Ovary (tissue), 9 donors: Measurements from ENCODE around the gene GNG8. TPM values are rescaled to one million over a fixed set of nuclear protein-coding genes. Genes with fewer than 3 reads are reported as not detected.

Source experiments
- DNase-seq, 5 donors: peaks; one replicate each; pipeline ENCODE4 v3.0.0-alpha.2; 2019 to 2020
- H3K27ac ChIP-seq, 2 donors: fragments of 200-600 bp; one replicate each; pipeline versions ENCODE4 v1.5.1 to v1.8.0; 2019 to 2022
- H3K27me3 ChIP-seq: fragments of 200-600 bp; one replicate; pipeline ENCODE4 v1.8.0; 2022
- H3K36me3 ChIP-seq: fragments of 200-600 bp; sonication (generic); one replicate; pipeline ENCODE4 v1.5.1; 2019
- H3K4me1 ChIP-seq: one replicate; pipeline ENCODE4 v1.8.1; 2013; ENCODE audit warnings: mild to moderate bottlenecking, moderate library complexity; ENCODE audit not compliant: insufficient read depth
- H3K4me3 ChIP-seq: fragments of 200-600 bp; sonication (generic); one replicate; pipeline ENCODE4 v1.5.1; 2017
- H3K9me3 ChIP-seq, 2 donors: fragments of 200-600 bp in 1 of 2; sonication (generic) in 1 of 2; one replicate each; pipeline versions ENCODE4 v1.5.1 to v1.8.1; 2013 to 2019; ENCODE audit warnings: mild to moderate bottlenecking in 1 of 2, moderate library complexity in 1 of 2
- EP300 ChIP-seq: sonication (generic); formaldehyde crosslinking; IDR thresholded peaks from one replicate; pipeline ENCODE4 v1.6.1; 2017; ENCODE audit warnings: antibody characterized with exemption
- POLR2A ChIP-seq: fragments of 450-650 bp; IDR thresholded peaks from one replicate; pipeline ENCODE4 v1.6.1; 2017; ENCODE audit warnings: antibody characterized with exemption, mild to moderate bottlenecking, moderate library complexity
- WGBS, 3 donors: extraction: QIAGEN DNeasy Blood & Tissue Kit in 1 of 3; methylation state at CpG; one replicate each; pipeline versions ENCODE4 v1.1.5 to v1.1.7; 2013 to 2017; 5-methylcytosine and 5-hydroxymethylcytosine counted together
- intact Hi-C, 4 donors: fragments of 100-400 bp; cut with DNase I; formaldehyde crosslinking; loops; one replicate each; pipeline versions ENCODE4 v1.11.0 to v1.15.1; 2022 to 2023
- polyA plus RNA-seq, 2 donors: library from polyadenylated mRNA; stranded (reverse); fragments of 200-250 nt in 1 of 2; fragments of 350-450 nt in 1 of 2; fragmentation: Illumina TruSeq in 1 of 2; extraction: RNeasy Lipid Tissue Mini Kit (QIAGEN cat#74804) in 1 of 2; gene quantifications; one replicate each; pipeline ENCODE4 v1.2.3, GENCODE V29; 2013 to 2014
- total RNA-seq, 7 donors: library from RNA; depleted of rRNA in 2 of 7; stranded (reverse); fragments of >200 nt in 2 of 7; fragmentation: NEBNext Ultra II Directional in 3 of 7; extraction: Animal tissue kit (Norgen Biotek cat#: 25700) in 3 of 7; gene quantifications; one replicate each; pipeline versions ENCODE4 v1.1.0 to v1.2.4, GENCODE V29; 2016 to 2023
- TF ChIP-seq, protein P1 (sequence below), 3 donors: fragments of 450-650 bp in 2 of 3; fragments of 200-600 bp in 1 of 3; IDR thresholded peaks; one replicate each; pipeline versions ENCODE4 v1.5.1 to v1.8.0; 2016 to 2022; ENCODE audit warnings: antibody characterized with exemption in 3 of 3, mild to moderate bottlenecking in 1 of 3
- donor health status: DM: no; HTN: no; CAD: no; lungs with moderate emphysema.
- donor health status: DM: no; HTN: no; CAD: no.
- donor health status: Bipolar disorder and iron deficiency.
- donor health status: DM: yes; HTN: yes; CAD: no.
- donor health status: DM: no; HTN: no; CAD: no.
- donor health status: DM: yes; HTN: yes; CAD: no.

GNG8 gene
- total and polyA plus RNA-seq, 9 donors, result not detected

DNA sequence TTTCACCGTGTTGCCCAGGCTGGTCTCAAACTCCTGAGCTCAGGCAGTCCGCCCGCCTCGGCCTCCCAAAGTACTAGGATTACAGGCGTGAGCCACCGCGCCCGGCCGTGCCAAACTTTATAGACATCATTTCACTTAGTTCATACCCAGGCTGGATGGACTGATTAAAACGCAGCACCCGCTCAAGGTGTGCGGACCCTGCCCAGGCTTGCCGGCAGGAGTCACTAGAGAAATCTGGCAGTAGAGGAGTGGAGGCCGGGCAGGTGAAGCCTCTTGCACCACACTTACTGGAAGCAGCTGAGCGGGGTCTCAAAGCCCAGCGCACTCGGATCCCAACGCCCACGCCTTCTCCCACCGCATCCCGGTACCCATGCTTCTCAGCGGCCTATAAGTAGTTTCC, 22.5 kb downstream of the GNG8 start:
- peak in 3 of 5 donors; percentile 18 to 37 (median 26) for DNase-seq
- no peaks in the 10 kb centered on the region for H3K27me3 ChIP-seq
- TF ChIP-seq POLR2A (no peak), EP300 (no peak)
- TF ChIP-seq, protein P1, sequence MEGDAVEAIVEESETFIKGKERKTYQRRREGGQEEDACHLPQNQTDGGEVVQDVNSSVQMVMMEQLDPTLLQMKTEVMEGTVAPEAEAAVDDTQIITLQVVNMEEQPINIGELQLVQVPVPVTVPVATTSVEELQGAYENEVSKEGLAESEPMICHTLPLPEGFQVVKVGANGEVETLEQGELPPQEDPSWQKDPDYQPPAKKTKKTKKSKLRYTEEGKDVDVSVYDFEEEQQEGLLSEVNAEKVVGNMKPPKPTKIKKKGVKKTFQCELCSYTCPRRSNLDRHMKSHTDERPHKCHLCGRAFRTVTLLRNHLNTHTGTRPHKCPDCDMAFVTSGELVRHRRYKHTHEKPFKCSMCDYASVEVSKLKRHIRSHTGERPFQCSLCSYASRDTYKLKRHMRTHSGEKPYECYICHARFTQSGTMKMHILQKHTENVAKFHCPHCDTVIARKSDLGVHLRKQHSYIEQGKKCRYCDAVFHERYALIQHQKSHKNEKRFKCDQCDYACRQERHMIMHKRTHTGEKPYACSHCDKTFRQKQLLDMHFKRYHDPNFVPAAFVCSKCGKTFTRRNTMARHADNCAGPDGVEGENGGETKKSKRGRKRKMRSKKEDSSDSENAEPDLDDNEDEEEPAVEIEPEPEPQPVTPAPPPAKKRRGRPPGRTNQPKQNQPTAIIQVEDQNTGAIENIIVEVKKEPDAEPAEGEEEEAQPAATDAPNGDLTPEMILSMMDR (IDR thresholded peaks at IDR 0.05), result no peak
- WGBS, 3 donors, result 86 to 89% (median 88%) methylated on average over 22 of the region's 22 CpGs
- H3K36me3 ChIP-seq, result no peaks in the 10 kb centered on the region
- H3K4me1 ChIP-seq, result no peaks in the 10 kb centered on the region
- no peaks in the 10 kb centered on the region for H3K9me3 ChIP-seq
- H3K4me3 ChIP-seq, result no peak overlapping the region
- intact Hi-C loops, result loop anchor here in 1 of 4 donors (10.0 kb wide), 1 partner anchor 51 kb away; the partner anchor contains the start of gene DACT3
- no peak overlapping the region for H3K27ac ChIP-seq

DNA sequence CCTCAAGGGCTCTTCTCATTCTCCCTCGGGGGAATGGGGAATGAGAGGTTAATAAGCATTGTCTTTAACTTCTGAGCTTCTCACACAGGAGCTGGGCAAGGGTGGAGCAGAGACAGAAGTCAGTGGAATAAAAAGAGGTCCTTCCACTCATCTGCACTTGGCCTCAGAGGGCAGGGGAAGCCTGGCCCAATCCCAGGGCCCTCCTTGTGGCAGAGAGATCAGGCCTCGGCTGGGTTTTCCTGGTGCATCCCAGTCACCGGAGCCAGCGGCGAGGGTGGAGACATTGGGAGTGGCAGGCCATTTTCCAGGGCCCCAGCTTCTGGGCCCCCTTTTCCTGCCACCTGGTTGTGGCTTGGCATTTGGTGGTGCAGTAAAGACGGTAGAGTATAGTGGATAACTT, 24.2 kb downstream of the GNG8 start:
- WGBS, 3 donors, result 64 to 77% (median 68%) methylated on average over 6 of the region's 6 CpGs
- DNase-seq, result peak in 3 of 5 donors; percentile 11 to 29 (median 19)

GRCh38 chr19:46610851-46611770, 24.9 kb downstream of the GNG8 start:
- Histone ChIP-seq H3K9me3 (no peaks in the 10 kb centered on the region), H3K27ac (no peak overlapping the region), H3K4me1 (no peaks in the 10 kb centered on the region), H3K27me3 (no peaks in the 10 kb centered on the region), H3K4me3 (no peak overlapping the region), H3K36me3 (no peaks in the 10 kb centered on the region)
- 56 to 64% (median 58%) methylated on average over 17 of the region's 17 CpGs for WGBS, 3 donors
- intact Hi-C loops, result loop anchor here in 1 of 4 donors (10.0 kb wide), 1 partner anchor 54 kb away; the partner anchor contains the start of gene DACT3
- TF ChIP-seq EP300 (no peak), POLR2A (no peak)
- TF ChIP-seq, protein P1 (IDR thresholded peaks at IDR 0.05), result no peak
- DNase-seq, result peak in 3 of 5 donors; percentile 15 to 29 (median 17)

More for the DNA sequence above, 24.2 kb downstream of the GNG8 start:
- Histone ChIP-seq H3K4me1 (no peaks in the 10 kb centered on the region), H3K27ac (no peak overlapping the region), H3K4me3 (no peak overlapping the region), H3K9me3 (no peaks in the 10 kb centered on the region), H3K36me3 (no peaks in the 10 kb centered on the region), H3K27me3 (no peaks in the 10 kb centered on the region)
- intact Hi-C loops, result loop anchor here in 1 of 4 donors (10.0 kb wide), 1 partner anchor 53 kb away; the partner anchor contains the start of gene DACT3
- TF ChIP-seq, protein P1 (IDR thresholded peaks at IDR 0.05), result no peak
- TF ChIP-seq EP300, result no peak
- no peak for TF ChIP-seq POLR2A

- Histone ChIP-seq H3K9me3 (no peaks in the 10 kb centered on the region), H3K4me1 (no peaks in the 10 kb centered on the region), H3K27ac (no peak overlapping the region), H3K27me3 (no peaks in the 10 kb centered on the region), H3K36me3 (no peaks in the 10 kb centered on the region), H3K4me3 (no peak overlapping the region)
- intact Hi-C loops, result loop anchor here in 1 of 4 donors (10.0 kb wide), 1 partner anchor 54 kb away; the partner anchor contains the start of gene DACT3
- TF ChIP-seq, protein P1 (IDR thresholded peaks at IDR 0.05), result no peak
- TF ChIP-seq EP300, result no peak
- TF ChIP-seq POLR2A, result no peak
- 44 to 45% (median 44%) methylated on average over 5 of the region's 5 CpGs for WGBS, 3 donors
- DNase-seq, result peak in 3 of 5 donors; percentile 9 to 17 (median 13)
Measured at GRCh38 chr19:46610413-46610775, 25.6 kb downstream of the GNG8 start.
